Measurements from ENCODE around the gene CAPN7.

GRCh38 chr3:15197340-15198029 lies 8.6 kb upstream of the CAPN7 start:
- TF ChIP-seq CTCF (IDR thresholded peaks at IDR 0.05; ENCODE audit: insufficient read depth, low read length) (no peak), GABPA (IDR thresholded peaks at IDR 0.05; ENCODE audit: low read depth) (no peak), POLR2AphosphoS5 (IDR thresholded peaks at IDR 0.05; ENCODE audit: low read depth) (no peak), REST (IDR thresholded peaks at IDR 0.05; ENCODE audit: insufficient replicate concordance, low read depth) (no peak), SPI1 (IDR thresholded peaks at IDR 0.05; ENCODE audit: borderline replicate concordance, low read depth) (no peak)
